ENCODE data around the gene TMEM151B. TPM values are rescaled to one million over a fixed set of nuclear protein-coding genes. Genes with fewer than 3 reads are reported as not detected.
A peak's percentile ranks its signal among the peaks of the same experiment; 100 is the strongest.

TMEM151B gene
- total and polyA plus RNA-seq, 10 of the 15 experiments (the other 5 are each of a cell fraction or from before 2014, with no cell fraction given) = 0.01 to 0.19 (median 0.05) TPM; not detected in 6

- TF ChIP-seq, protein P1, sequence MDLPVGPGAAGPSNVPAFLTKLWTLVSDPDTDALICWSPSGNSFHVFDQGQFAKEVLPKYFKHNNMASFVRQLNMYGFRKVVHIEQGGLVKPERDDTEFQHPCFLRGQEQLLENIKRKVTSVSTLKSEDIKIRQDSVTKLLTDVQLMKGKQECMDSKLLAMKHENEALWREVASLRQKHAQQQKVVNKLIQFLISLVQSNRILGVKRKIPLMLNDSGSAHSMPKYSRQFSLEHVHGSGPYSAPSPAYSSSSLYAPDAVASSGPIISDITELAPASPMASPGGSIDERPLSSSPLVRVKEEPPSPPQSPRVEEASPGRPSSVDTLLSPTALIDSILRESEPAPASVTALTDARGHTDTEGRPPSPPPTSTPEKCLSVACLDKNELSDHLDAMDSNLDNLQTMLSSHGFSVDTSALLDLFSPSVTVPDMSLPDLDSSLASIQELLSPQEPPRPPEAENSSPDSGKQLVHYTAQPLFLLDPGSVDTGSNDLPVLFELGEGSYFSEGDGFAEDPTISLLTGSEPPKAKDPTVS (IDR thresholded peaks at IDR 0.05; ENCODE audit: low read depth, low read length) = peak; percentile 95
- TF ChIP-seq PAX5 (IDR thresholded peaks at IDR 0.05; ENCODE audit: borderline replicate concordance, low read depth, low read length) (peak; percentile 75; the same call in 1 of the 2 replicates), MEF2B (IDR thresholded peaks at IDR 0.05; ENCODE audit: partially characterized antibody, poor library complexity, severe bottlenecking) (peak; percentile 56), SUZ12 (IDR thresholded peaks at IDR 0.05; ENCODE audit: unreplicated experiment) (no peak), CHD4 (IDR thresholded peaks at IDR 0.05) (no peak), POLR2AphosphoS2 (IDR thresholded peaks at IDR 0.05; ENCODE audit: low read depth, low read length) (peak; percentile 100), ZSCAN29 (IDR thresholded peaks at IDR 0.05) (0 out of 2 replicates have a peak, but pooled peaks have one; percentile 35), HDAC6 (IDR thresholded peaks at IDR 0.05; ENCODE audit: unreplicated experiment) (peak; percentile 97), EGR1 (IDR thresholded peaks at IDR 0.05; ENCODE audit: borderline replicate concordance in 1 of 2, low read depth in 2 of 2, low read length in 2 of 2) (peak; percentile 50 to 90), TBL1XR1 (IDR thresholded peaks at IDR 0.05; ENCODE audit: low read depth, low read length) (peak; percentile 63), SIN3A (IDR thresholded peaks at IDR 0.05; ENCODE audit: low read depth, low read length) (no peak), PAX8 (IDR thresholded peaks at IDR 0.05) (no peak), BRCA1 (IDR thresholded peaks at IDR 0.05; ENCODE audit: low read depth, low read length) (no peak), JUNB (IDR thresholded peaks at IDR 0.05) (peak; percentile 55)
Observed at GRCh38 chr6:44246663-44247337, 23.4 kb upstream of the TMEM151B start, which contains the start of gene HSP90AB1 (continued).

Data from GM12878 (cell line).